ENCODE results near the gene ANO1.

The ANO1 gene

GRCh38 chr11:70116386-70117065 is 38.4 kb downstream of the ANO1 start:
- DNase-seq (ENCODE audit: low spot score), result no peak

GRCh38 chr11:70117567-70118145 is 39.5 kb downstream of the ANO1 start:
- DNase-seq (ENCODE audit: low spot score), result no peak

DNA sequence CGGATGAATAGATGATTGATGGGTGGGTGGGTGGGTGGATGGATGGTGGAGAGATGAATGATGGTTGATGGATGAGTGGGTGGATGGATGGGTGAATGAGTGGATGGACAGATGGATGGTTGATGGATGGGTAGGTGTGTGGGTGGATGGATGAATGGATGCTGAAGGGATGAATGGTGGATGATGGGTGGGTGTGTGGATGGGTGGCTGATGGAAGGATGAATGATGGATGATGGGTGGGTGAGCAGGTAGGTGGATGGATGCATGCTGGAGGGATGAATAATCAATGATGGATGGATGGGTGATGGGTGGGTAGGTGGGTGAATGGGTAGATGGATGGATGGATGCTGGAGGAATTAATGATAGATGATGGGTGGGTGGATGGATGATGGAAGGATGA is 40.5 kb downstream of the ANO1 start:
- no peak for DNase-seq (ENCODE audit: low spot score)

GRCh38 chr11:70119502-70119901 is 41.4 kb downstream of the ANO1 start:
- no peak for DNase-seq (ENCODE audit: low spot score)

- DNase-seq (ENCODE audit: low spot score), result no peak
Measured at GRCh38 chr11:70120674-70121073, 42.6 kb downstream of the ANO1 start.

DNA sequence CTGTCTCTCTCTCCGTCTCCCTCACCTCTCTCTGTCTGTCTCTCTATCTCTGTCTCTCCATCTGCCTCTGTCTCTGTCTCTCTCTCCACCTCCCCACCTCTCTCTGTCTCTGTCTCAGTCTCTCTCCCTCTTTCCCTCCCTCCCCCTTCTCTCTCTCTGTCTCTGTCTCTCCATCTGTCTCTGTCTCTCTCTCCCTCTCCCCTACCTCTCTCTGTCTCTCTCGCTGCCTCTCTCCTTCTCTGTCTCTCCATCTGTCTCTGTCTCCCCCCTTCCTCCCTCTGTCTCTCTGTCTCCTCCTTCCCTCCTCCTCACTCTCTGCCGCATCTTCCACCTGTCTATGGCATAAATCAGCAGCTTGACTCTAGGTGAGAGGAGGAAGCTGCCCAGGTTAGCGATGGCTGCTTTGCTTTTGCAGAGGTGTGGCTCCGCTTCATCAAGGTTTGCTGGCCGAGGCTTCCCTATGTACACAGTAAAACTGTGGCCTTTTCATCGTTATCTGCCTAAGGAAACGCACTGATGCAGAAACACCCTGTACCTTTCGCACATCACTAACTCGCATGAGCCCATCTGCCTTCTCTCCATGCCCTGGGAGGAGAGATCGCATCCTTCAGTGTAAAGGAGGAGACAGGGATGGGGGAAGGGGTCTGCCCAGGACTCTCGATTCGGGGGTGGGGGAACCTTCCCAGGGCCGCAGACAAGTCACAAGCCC is 44.5 kb downstream of the ANO1 start:
- no peak for DNase-seq (ENCODE audit: low spot score)

DNA sequence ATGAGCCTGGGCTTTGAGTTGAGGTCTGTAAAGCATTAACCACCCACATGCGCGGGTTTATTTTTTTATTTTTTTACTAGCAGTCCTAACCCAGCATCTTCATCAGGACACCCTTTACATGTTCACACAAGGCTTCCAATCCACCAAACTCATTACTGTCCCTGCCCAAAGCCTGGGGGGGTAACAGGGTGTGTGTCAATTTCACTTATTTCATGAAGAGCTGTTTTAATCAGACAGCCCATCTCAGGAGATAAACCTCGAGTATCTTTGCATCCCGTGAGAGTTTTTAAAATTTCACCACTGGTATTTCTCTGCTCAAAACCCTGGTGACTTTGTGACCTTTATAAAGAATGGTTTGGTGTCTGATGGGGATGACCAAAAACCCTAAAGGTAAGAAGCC is 45.6 kb downstream of the ANO1 start:
- DNase-seq (ENCODE audit: low spot score), result no peak

- DNase-seq (ENCODE audit: low spot score), result no peak
Measured at GRCh38 chr11:70124321-70125000, 46.3 kb downstream of the ANO1 start.

GRCh38 chr11:70126494-70126893 is 48.4 kb downstream of the ANO1 start:
- no peak for DNase-seq (ENCODE audit: low spot score)

DNA sequence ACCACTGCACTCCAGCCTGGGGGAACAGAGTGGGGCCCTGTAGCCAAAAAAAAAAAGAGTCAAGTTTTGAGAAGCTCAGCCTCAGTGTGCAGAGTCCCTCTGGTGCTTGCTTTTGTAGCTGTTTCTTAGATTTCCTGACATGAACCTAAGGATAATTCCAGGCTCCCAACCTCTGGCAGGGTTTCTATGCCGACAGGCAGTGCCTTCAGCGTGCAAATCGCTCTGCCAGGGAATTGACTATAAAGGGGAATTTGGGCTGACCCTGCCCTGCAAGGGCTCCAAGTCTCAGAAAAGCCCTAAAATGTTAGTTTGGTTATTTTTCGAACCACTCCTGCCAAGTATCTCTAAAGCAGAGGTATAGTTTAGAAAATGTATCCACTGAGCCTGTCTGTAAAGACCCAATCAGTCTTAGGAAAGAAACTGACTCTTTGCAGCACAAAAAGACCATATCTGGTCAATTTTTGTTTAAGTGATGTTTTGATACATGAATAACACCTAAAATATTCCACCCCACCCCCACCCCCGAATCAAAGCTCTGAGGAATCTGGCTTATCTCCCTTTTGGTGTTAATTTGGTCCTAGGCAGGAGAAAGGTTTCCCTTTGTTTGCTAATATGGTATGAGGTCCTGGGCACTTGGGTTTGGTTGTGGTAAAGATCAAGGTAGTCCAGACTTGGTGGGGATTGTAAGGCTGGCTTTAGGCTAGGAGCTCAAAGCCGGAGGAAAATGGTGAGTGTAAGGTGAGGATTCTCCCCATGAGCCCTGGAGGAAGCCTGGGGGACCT is 49.7 kb downstream of the ANO1 start:
- no peak for DNase-seq (ENCODE audit: low spot score)

- DNase-seq (ENCODE audit: low spot score), result no peak
Measured at GRCh38 chr11:70128435-70128906, 50.4 kb downstream of the ANO1 start.

GRCh38 chr11:70129051-70129592 is 51.0 kb downstream of the ANO1 start:
- no peak for DNase-seq (ENCODE audit: low spot score)

DNA sequence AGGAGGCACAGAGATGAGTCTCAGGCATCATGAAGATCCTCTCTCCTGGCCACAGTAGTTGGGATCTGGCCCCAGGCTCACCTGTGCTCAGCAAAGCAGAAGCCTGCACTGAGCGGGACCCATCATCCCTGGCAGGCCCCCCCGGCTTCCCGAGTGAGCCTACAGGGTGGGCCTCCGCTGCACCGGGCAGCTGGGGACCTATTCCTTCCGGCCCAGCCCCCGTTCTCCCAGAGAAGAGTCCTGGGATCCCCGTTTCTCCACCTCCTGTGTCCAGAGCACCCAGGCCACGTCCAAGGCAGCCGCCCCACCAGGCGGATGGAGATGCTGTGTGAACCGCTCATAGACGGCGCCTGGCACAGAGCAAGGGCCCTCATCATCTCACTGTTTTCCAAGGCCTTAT is 52.5 kb downstream of the ANO1 start:
- no peak for DNase-seq (ENCODE audit: low spot score)

GRCh38 chr11:70131606-70132190 is 53.6 kb downstream of the ANO1 start:
- DNase-seq (ENCODE audit: low spot score), result no peak

- DNase-seq (ENCODE audit: low spot score), result no peak
Measured at GRCh38 chr11:70132641-70133040, 54.5 kb downstream of the ANO1 start.

GRCh38 chr11:70133771-70134335 is 55.7 kb downstream of the ANO1 start:
- DNase-seq (ENCODE audit: low spot score), result no peak

DNA sequence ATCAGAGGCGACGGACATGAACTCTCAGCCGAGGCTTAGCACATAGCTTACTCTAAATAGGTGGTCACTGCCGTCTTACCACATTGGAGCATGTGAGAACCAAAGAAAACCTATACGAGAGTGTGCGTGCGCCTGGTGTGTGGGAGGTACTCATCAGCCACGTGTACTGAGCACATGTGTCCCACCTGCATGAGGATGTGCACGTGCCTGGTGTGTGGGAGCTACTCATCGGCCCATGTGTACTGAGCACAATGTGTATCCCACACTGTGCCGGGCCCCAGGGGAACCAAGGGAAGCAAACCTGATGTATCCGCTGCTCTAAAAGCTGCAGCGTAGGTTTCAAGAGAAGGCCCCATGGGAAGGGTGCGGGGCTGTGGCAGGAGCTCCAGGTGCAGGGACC is 56.4 kb downstream of the ANO1 start:
- no peak for DNase-seq (ENCODE audit: low spot score)

GRCh38 chr11:70135142-70135541 is 57.0 kb downstream of the ANO1 start:
- DNase-seq (ENCODE audit: low spot score), result no peak

GRCh38 chr11:70135625-70136059 is 57.5 kb downstream of the ANO1 start:
- DNase-seq (ENCODE audit: low spot score), result no peak

DNA sequence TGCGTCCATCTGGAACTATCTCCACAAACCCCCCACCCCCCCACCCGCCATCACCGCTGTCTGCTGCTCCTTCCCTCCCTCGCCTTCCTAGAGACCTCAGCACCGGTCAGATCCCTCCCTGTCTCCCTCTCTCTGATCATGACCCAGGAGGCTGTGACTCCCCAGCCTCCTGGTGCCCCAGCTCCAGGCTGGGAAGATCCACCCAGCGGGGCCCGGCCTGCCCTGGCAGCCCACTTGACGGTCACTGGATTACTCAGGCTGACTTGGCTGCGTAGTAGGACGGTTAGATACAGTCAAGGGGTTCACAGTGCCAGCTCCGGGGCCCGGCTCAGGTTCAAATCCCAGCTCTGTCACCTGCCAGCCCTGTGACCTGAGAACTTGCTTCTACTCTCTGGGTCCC is 59.3 kb downstream of the ANO1 start:
- no peak for DNase-seq (ENCODE audit: low spot score)

DNA sequence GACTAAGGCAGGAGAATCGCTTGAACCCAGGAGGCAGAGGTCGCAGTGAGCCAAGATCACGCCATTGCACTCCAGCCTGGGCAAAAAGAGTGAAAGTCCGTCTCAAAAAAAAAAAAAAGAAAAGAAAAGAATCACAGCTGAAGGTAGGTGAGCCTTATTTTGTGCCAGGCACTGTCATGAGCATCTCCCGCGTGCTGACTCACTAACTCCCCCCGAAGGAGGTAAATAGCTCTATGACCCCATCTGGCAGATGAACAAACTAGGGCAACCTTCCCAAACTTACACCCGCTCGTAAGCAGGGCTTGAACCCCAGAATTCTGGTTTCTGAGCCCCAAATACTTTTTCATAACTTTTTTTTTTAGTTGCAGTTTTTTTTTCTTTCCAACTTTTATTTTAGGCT is 60.3 kb downstream of the ANO1 start:
- DNase-seq (ENCODE audit: low spot score), result no peak

Measured in D341Med (cell line).